MM.1S (cell line): ENCODE measurements around the gene BACE2.

Experiments used
- DNase-seq: peaks from one replicate; pipeline ENCODE4 v3.0.0-alpha.2; 2015
- H2AFZ ChIP-seq: fragments of 300-600 bp; sonication (generic); 2 replicates; pipeline ENCODE4 v1.6.0; 2016; ENCODE audit warnings: antibody characterized with exemption, low read length
- H3F3A ChIP-seq: fragments of 300-600 bp; sonication (generic); 2 replicates; pipeline ENCODE4 v1.6.1; 2016; ENCODE audit warnings: mild to moderate bottlenecking, antibody characterized with exemption, low read length, moderate library complexity, mixed read lengths; ENCODE audit not compliant: insufficient read depth
- H3K27ac ChIP-seq: fragments of 300-600 bp; sonication (generic); 2 replicates; pipeline ENCODE4 v1.5.1; 2016; ENCODE audit warnings: mild to moderate bottlenecking, low read length
- H3K27me3 ChIP-seq: fragments of 300-600 bp; sonication (generic); replicated peaks from 2 replicates; pipeline ENCODE4 v1.6.0; 2016; ENCODE audit warnings: low read length; ENCODE audit not compliant: insufficient read depth
- H3K36me3 ChIP-seq: fragments of 300-600 bp; sonication (generic); replicated peaks from 2 replicates; pipeline ENCODE4 v1.6.1; 2016; ENCODE audit warnings: mild to moderate bottlenecking, low read length, mixed read lengths; ENCODE audit not compliant: insufficient read depth
- H3K4me1 ChIP-seq: fragments of 300-600 bp; sonication (generic); 2 replicates; pipeline ENCODE4 v1.6.1; 2016; ENCODE audit warnings: low read length, mixed read lengths
- H3K4me2 ChIP-seq: fragments of 300-600 bp; sonication (generic); 2 replicates; pipeline ENCODE4 v1.6.0; 2016; ENCODE audit warnings: low read depth, low read length
- H3K4me3 ChIP-seq: fragments of 300-600 bp; sonication (generic); 2 replicates; pipeline ENCODE4 v1.5.1; 2016; ENCODE audit warnings: low read length, mixed read lengths
- H3K79me2 ChIP-seq: fragments of 300-600 bp; sonication (generic); 2 replicates; pipeline ENCODE4 v1.6.1; 2016; ENCODE audit warnings: mixed run types, low read length, mixed read lengths
- H3K9ac ChIP-seq: fragments of 300-600 bp; sonication (generic); 2 replicates; pipeline ENCODE4 v1.6.1; 2016; ENCODE audit warnings: low read length, mixed read lengths
- H3K9me2 ChIP-seq: fragments of 300-600 bp; sonication (generic); replicated peaks from 2 replicates; pipeline ENCODE4 v1.6.1; 2016; ENCODE audit warnings: mild to moderate bottlenecking, low read length, mixed read lengths; ENCODE audit not compliant: insufficient read depth
- H3K9me3 ChIP-seq: fragments of 300-600 bp; sonication (generic); replicated peaks from 2 replicates; pipeline ENCODE4 v1.6.1; 2016; ENCODE audit warnings: mild to moderate bottlenecking, low read length, mixed read lengths; ENCODE audit not compliant: insufficient read depth
- H4K20me1 ChIP-seq: fragments of 300-600 bp; sonication (generic); 2 replicates; pipeline ENCODE4 v1.6.1; 2016; ENCODE audit warnings: mild to moderate bottlenecking, low read length, moderate library complexity, mixed read lengths; ENCODE audit not compliant: insufficient read depth
- CTCF ChIP-seq: fragments of 300-600 bp; sonication (generic); IDR thresholded peaks from 2 replicates; pipeline ENCODE4 v1.5.1; 2016; ENCODE audit warnings: antibody characterized with exemption, low read length, mixed read lengths
- EZH2 ChIP-seq: fragments of 300-600 bp; sonication (generic); optimal IDR thresholded peaks from 2 replicates; pipeline ENCODE3; 2017; ENCODE audit warnings: low read depth, mild to moderate bottlenecking, antibody characterized with exemption, low read length, mixed read lengths
- EZH2phosphoT487 ChIP-seq: fragments of 300-600 bp; sonication (generic); IDR thresholded peaks from 2 replicates; pipeline ENCODE4 v1.6.1; 2018; ENCODE audit warnings: antibody characterized with exemption, low read length

BACE2 gene

DNA sequence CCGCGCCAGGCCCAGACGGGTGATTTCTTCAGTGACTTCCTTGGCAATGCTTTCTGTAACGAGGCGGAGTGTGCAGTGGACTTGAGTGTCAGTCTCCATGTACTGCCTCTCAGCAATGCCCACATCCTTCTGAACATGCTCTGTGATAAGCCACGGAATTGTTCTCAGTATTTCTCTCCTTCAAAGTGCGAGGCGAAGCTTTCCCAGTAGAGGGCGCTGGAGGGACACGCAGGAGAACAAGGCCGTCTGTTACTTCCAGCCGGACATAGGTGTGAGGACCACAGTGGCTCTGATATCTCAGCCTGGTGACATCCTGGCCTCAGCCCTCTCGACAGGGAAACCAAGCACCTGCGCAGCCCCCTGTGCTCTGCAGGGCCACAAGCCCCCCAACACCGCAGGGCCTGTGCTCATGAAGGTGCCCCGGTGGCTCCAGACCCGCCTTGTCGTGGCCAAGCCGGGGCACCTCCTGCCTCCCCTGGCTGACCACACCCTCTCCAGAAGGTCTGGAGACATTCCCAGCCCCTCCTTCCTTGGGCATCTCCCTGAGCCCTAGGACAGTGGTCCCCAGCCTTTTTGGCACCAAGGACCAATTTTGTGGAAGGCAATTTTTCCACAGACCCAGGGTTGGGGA, 46.1 kb upstream of the BACE2 start:
- Histone ChIP-seq H2AFZ (peak overlapping the region; percentile 47), H4K20me1 (no peaks in the 10 kb centered on the region), H3K79me2 (no peaks in the 10 kb centered on the region), H3K4me1 (no peaks in the 10 kb centered on the region), H3K36me3 (no peaks in the 10 kb centered on the region), H3K9me2 (no peaks in the 10 kb centered on the region), H3K9ac (no peak overlapping the region), H3K27ac (no peak overlapping the region), H3K4me2 (no peak overlapping the region), H3F3A (no peaks in the 10 kb centered on the region), H3K27me3 (no peaks in the 10 kb centered on the region; the same call in 1 of the 2 replicates), H3K4me3 (no peak overlapping the region), H3K9me3 (no peaks in the 10 kb centered on the region)
- peak; percentile 89 for DNase-seq
- peak; percentile 99 for TF ChIP-seq CTCF
- TF ChIP-seq EZH2: no peak

DNA sequence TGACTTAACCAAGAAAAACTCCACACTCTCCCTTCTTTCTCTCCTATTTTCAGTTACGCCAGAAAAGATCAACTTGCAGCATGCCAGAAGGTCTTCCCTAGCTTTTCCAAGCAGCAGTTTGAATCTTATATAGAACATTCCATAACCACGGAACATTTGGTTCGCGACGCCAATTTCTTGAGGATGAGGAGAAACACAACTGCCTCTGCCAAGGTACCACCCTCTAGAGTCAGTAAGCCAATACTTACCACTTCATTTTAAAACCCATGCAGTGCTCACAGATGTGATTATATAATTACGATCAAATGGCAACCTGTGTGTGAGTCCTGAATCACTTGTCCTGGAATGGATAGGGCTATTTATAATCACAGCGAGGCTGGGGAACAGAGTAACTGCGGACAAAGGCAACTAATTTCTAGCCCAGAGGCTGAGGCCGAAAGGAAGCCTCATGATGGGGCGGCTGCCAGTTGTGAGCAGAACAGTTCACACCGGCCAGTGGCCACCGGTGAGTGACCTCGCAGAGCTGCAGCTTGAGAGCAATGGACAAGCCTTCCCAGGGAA, 43.2 kb upstream of the BACE2 start:
- Histone ChIP-seq H3K36me3 (no peaks in the 10 kb centered on the region), H3K9me2 (no peaks in the 10 kb centered on the region), H2AFZ (no peak overlapping the region), H3K27me3 (no peaks in the 10 kb centered on the region; the same call in 1 of the 2 replicates), H3K4me2 (no peak overlapping the region), H3K79me2 (no peaks in the 10 kb centered on the region), H3K27ac (no peak overlapping the region), H3K9ac (no peak overlapping the region), H3F3A (no peaks in the 10 kb centered on the region), H4K20me1 (no peaks in the 10 kb centered on the region), H3K4me3 (no peak overlapping the region), H3K4me1 (no peaks in the 10 kb centered on the region), H3K9me3 (no peaks in the 10 kb centered on the region)
- TF ChIP-seq EZH2: no peak
- no peak for TF ChIP-seq EZH2phosphoT487
- TF ChIP-seq CTCF: no peak
- no peak for DNase-seq

DNA sequence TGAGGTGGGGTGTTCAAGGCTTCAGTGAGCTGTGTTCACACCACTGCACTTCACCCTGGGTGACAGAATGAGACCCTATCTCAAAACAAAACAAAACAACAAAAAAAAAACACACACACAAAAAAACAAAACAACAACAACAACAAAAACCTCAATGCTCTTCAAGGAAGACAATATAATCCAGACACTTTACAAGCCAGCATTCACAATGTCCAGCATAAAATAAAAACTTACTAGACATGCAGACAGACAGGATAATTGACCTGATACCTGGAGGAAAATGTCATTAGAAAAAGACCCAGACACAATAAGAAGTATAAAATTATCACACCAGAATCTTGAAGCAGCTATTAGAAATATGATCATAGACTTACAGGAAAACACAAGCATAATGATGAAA, 39.0 kb upstream of the BACE2 start:
- TF ChIP-seq EZH2: no peak
- TF ChIP-seq EZH2phosphoT487: no peak
- TF ChIP-seq CTCF: no peak
- H3K9ac ChIP-seq: no peak overlapping the region
- H4K20me1 ChIP-seq: no peaks in the 10 kb centered on the region
- no peaks in the 10 kb centered on the region for H3F3A ChIP-seq
- H3K27me3 ChIP-seq: no peaks in the 10 kb centered on the region; the same call in 1 of the 2 replicates
- DNase-seq: no peak
- H3K4me1 ChIP-seq: no peaks in the 10 kb centered on the region
- H3K9me3 ChIP-seq: no peaks in the 10 kb centered on the region
- H3K4me2 ChIP-seq: no peak overlapping the region
- H3K27ac ChIP-seq: no peak overlapping the region
- no peaks in the 10 kb centered on the region for H3K79me2 ChIP-seq
- H2AFZ ChIP-seq: no peak overlapping the region
- no peaks in the 10 kb centered on the region for H3K36me3 ChIP-seq
- no peak overlapping the region for H3K4me3 ChIP-seq
- no peaks in the 10 kb centered on the region for H3K9me2 ChIP-seq
